Measurements from ENCODE around the gene ZNF530. TPM values are rescaled to one million over a fixed set of nuclear protein-coding genes. Genes with fewer than 3 reads are reported as not detected.
A peak's percentile ranks its signal among the peaks of the same experiment; 100 is the strongest.

ZNF530 gene
- total and polyA plus RNA-seq, 2 experiments from 2014 or later: 6.5 to 7.1 TPM

DNA sequence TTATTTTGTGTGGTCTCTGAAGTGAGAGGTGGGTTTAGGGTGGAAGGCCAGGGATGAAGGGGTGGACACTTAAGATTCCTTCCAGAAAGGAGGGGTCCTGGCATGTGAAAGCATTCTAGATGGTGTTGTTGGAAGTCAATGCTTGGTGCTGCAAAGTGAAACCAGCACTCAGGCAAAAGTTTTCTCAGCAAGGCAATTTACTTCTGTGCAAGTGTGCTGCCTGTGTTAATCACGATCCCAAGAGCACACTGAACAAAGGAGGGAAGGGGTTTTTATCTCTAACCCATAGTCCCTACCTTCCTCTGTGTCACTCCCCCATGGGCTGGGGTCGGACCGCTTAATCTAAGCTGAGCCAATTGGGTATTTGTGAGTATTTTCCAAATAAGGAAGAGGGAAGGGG, 15.7 kb downstream of the ZNF530 start:
- TF ChIP-seq, protein P1, sequence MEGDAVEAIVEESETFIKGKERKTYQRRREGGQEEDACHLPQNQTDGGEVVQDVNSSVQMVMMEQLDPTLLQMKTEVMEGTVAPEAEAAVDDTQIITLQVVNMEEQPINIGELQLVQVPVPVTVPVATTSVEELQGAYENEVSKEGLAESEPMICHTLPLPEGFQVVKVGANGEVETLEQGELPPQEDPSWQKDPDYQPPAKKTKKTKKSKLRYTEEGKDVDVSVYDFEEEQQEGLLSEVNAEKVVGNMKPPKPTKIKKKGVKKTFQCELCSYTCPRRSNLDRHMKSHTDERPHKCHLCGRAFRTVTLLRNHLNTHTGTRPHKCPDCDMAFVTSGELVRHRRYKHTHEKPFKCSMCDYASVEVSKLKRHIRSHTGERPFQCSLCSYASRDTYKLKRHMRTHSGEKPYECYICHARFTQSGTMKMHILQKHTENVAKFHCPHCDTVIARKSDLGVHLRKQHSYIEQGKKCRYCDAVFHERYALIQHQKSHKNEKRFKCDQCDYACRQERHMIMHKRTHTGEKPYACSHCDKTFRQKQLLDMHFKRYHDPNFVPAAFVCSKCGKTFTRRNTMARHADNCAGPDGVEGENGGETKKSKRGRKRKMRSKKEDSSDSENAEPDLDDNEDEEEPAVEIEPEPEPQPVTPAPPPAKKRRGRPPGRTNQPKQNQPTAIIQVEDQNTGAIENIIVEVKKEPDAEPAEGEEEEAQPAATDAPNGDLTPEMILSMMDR (IDR thresholded peaks at IDR 0.05; ENCODE audit: low read depth, low read length): no peak
- Histone ChIP-seq H3K4me1 (ENCODE audit: low read depth) (peaks cover 22% of the 10 kb centered on the region), H3K27me3 (no peaks in the 10 kb centered on the region), H3K36me3 (peaks cover 28% of the 10 kb centered on the region), H3K27ac (no peak overlapping the region), H3K4me3 (peak overlapping the region; percentile 95), H3K9me3 (ENCODE audit: low read depth) (peaks cover 3% of the 10 kb centered on the region)
- DNase-seq (ENCODE audit: low read depth in 1 of 2, low spot score in 1 of 2): no peak

DNA sequence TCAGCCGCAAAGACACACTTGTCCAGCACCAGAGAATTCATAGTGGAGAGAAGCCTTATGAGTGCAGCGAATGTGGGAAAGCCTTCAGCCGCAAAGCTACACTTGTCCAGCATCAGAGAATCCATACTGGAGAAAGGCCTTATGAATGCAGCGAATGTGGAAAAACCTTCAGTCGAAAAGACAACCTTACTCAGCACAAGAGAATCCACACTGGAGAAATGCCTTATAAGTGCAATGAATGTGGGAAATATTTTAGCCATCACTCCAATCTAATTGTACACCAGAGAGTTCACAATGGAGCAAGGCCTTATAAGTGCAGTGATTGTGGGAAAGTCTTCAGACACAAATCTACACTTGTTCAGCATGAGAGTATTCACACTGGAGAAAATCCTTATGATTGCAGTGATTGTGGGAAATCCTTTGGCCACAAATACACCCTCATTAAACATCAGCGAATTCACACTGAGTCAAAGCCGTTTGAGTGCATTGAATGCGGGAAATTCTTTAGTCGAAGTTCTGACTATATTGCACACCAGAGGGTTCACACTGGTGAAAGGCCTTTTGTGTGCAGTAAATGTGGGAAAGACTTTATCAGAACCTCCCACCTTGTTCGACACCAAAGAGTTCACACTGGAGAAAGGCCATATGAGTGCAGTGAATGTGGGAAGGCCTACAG, 21.1 kb downstream of the ZNF530 start:
- H3K4me1 ChIP-seq (ENCODE audit: low read depth): no peaks in the 10 kb centered on the region
- TF ChIP-seq, protein P1 (IDR thresholded peaks at IDR 0.05; ENCODE audit: low read depth, low read length): no peak
- peaks cover 49% of the 10 kb centered on the region for H3K36me3 ChIP-seq
- no peaks in the 10 kb centered on the region for H3K27me3 ChIP-seq
- H3K9me3 ChIP-seq (ENCODE audit: low read depth): peaks cover 21% of the 10 kb centered on the region
- H3K4me3 ChIP-seq: no peak overlapping the region
- peak in 1 of 2 donors; percentile 18 for DNase-seq (ENCODE audit: low read depth in 1 of 2, low spot score in 1 of 2)
- H3K27ac ChIP-seq: no peak overlapping the region

DNA sequence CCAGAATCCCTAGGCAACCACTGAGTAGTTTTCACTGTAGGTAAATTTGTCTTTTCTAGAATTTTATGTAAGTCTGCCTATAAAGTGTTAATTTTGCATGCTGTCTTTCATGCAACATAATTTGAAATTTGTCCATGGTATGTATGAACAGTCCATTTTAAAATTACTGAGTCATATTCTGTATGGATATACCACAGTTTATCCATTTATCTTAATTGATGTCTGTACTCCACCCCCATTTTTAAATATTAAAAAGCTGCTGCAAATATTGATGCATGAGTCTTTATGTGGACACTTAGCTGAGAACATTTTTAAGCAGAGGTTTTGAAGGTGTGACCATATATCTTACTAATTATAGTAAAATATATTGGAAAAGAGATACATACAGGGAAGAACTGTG, 23.4 kb downstream of the ZNF530 start:
- Histone ChIP-seq H3K36me3 (peaks cover 36% of the 10 kb centered on the region), H3K27ac (no peak overlapping the region), H3K4me3 (no peak overlapping the region), H3K27me3 (no peaks in the 10 kb centered on the region), H3K4me1 (ENCODE audit: low read depth) (no peaks in the 10 kb centered on the region), H3K9me3 (ENCODE audit: low read depth) (peaks cover 21% of the 10 kb centered on the region)
- TF ChIP-seq, protein P1 (IDR thresholded peaks at IDR 0.05; ENCODE audit: low read depth, low read length): no peak
- no peak for DNase-seq (ENCODE audit: low read depth in 1 of 2, low spot score in 1 of 2)

GRCh38 chr19:57632987-57633831, 33.5 kb downstream of the ZNF530 start, which contains the start of gene ZNF211:
TSS of gene ZNF211 (plus strand) at chr19:57633168. CDS start at chr19:57633347, 179 bp downstream.
- TF ChIP-seq, protein P1 (IDR thresholded peaks at IDR 0.05; ENCODE audit: low read depth, low read length): no peak
- peak; percentile 96 to 97 for DNase-seq (ENCODE audit: low read depth in 1 of 2, low spot score in 1 of 2)
- Histone ChIP-seq H3K4me1 (ENCODE audit: low read depth) (no peaks in the 10 kb centered on the region), H3K36me3 (peaks cover 13% of the 10 kb centered on the region), H3K27ac (peak within 1 kb of the TSS; percentile 52), H3K27me3 (no peaks in the 10 kb centered on the region), H3K4me3 (peak within 1 kb of the TSS; percentile 77), H3K9me3 (ENCODE audit: low read depth) (no peaks in the 10 kb centered on the region)

DNA sequence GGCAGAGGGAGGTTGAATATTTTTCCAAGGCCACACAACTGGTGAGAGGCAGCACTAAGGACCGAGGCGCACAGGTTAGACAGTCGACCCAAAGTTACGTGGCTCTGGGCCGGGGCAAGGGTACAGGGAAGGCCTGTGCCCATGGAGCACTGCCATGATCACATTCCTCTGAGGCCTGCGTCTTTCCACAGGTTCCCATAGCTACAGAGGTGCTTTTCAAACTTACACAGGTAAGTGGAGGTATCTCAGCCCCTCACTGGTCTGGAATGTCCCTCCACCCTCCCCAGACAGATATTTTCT, 34.1 kb downstream of the ZNF530 start:
- H3K36me3 ChIP-seq: peaks cover 17% of the 10 kb centered on the region
- no peak for DNase-seq (ENCODE audit: low read depth in 1 of 2, low spot score in 1 of 2)
- no peak overlapping the region for H3K27ac ChIP-seq
- TF ChIP-seq, protein P1 (IDR thresholded peaks at IDR 0.05; ENCODE audit: low read depth, low read length): no peak
- peak overlapping the region; percentile 77 for H3K4me3 ChIP-seq
- no peaks in the 10 kb centered on the region for H3K27me3 ChIP-seq
- no peaks in the 10 kb centered on the region for H3K4me1 ChIP-seq (ENCODE audit: low read depth)
- no peaks in the 10 kb centered on the region for H3K9me3 ChIP-seq (ENCODE audit: low read depth)

Measured in cardiac muscle cell (in vitro differentiated cells and primary cell).